GM19240 (cell line): Measurements from ENCODE around the gene POLR2E.

ENCODE experiments used
- DNase-seq: peaks from one replicate; pipeline ENCODE4 v3.0.0; 2011; ENCODE audit warnings: low spot score; ENCODE audit not compliant: insufficient read length

POLR2E gene

GRCh38 chr19:1051791-1052190, 43.4 kb downstream of the POLR2E start:
- no peak for DNase-seq

GRCh38 chr19:1050989-1051788, 44.0 kb downstream of the POLR2E start:
- no peak for DNase-seq

- DNase-seq: no peak
Measured at GRCh38 chr19:1049800-1050199, 45.4 kb downstream of the POLR2E start.

- no peak for DNase-seq
Measured at GRCh38 chr19:1049106-1049505, 46.1 kb downstream of the POLR2E start.

GRCh38 chr19:1047696-1048147, 47.5 kb downstream of the POLR2E start:
- DNase-seq: no peak

GRCh38 chr19:1046836-1047695, 48.1 kb downstream of the POLR2E start:
- DNase-seq: no peak

GRCh38 chr19:1046117-1046626, 49.0 kb downstream of the POLR2E start:
- DNase-seq: no peak

GRCh38 chr19:1045247-1045603, 50.0 kb downstream of the POLR2E start:
- DNase-seq: peak; percentile 57

- DNase-seq: no peak
Measured at GRCh38 chr19:1042689-1043511, 52.3 kb downstream of the POLR2E start.

GRCh38 chr19:1041835-1042685, 53.1 kb downstream of the POLR2E start:
- no peak for DNase-seq

- no peak for DNase-seq
Measured at GRCh38 chr19:1041272-1041834, 53.8 kb downstream of the POLR2E start.

GRCh38 chr19:1040476-1041271, 54.5 kb downstream of the POLR2E start:
- peak; percentile 99 for DNase-seq

GRCh38 chr19:1039646-1040475, 55.3 kb downstream of the POLR2E start, which contains the start of gene ABCA7:
Gene ABCA7, plus strand, starts transcription at chr19:1040107. Its CDS starts 1,255 bp downstream, at chr19:1041362.
- peak; percentile 92 for DNase-seq

- no peak for DNase-seq
Measured at GRCh38 chr19:1038978-1039645, 56.1 kb downstream of the POLR2E start.

- no peak for DNase-seq
Measured at GRCh38 chr19:1037621-1038064, 57.5 kb downstream of the POLR2E start.
